Measurements from ENCODE around the gene PPP3CA.

The PPP3CA gene

GRCh38 chr4:101348995-101349800, 1.9 kb upstream of the PPP3CA start:
- TF ChIP-seq PAX5 (IDR thresholded peaks at IDR 0.05; ENCODE audit: insufficient read depth, low read length, severe bottlenecking) (no peak), TAF1 (IDR thresholded peaks at IDR 0.05; ENCODE audit: low read depth, low read length) (no peak), POU2F2 (IDR thresholded peaks at IDR 0.05; ENCODE audit: low read depth, low read length) (no peak), POLR2A (IDR thresholded peaks at IDR 0.05; ENCODE audit: low read depth, low read length) (no peak), SPI1 (IDR thresholded peaks at IDR 0.05; ENCODE audit: low read depth, low read length) (no peak), POLR2AphosphoS5 (IDR thresholded peaks at IDR 0.05; ENCODE audit: low read depth, low read length) (no peak)
- FAIRE-seq, result no peak
- DNase-seq (ENCODE audit: insufficient read length, low spot score), result no peak

- no peak for TF ChIP-seq POLR2A (IDR thresholded peaks at IDR 0.05; ENCODE audit: low read depth, low read length)
- no peak for TF ChIP-seq POLR2AphosphoS5 (IDR thresholded peaks at IDR 0.05; ENCODE audit: low read depth, low read length)
- TF ChIP-seq TAF1 (IDR thresholded peaks at IDR 0.05; ENCODE audit: low read depth, low read length), result no peak
- no peak for TF ChIP-seq POU2F2 (IDR thresholded peaks at IDR 0.05; ENCODE audit: low read depth, low read length)
- FAIRE-seq (peak; percentile 9), DNase-seq (ENCODE audit: insufficient read length, low spot score) (no peak)
These were observed 1.1 kb upstream of the PPP3CA start for GRCh38 chr4:101348367-101348827.

GRCh38 chr4:101347557-101348366, 436 bp upstream of the PPP3CA start:
- TF ChIP-seq POLR2AphosphoS5 (IDR thresholded peaks at IDR 0.05; ENCODE audit: low read depth, low read length), result no peak
- no peak for TF ChIP-seq POU2F2 (IDR thresholded peaks at IDR 0.05; ENCODE audit: low read depth, low read length)
- no peak for TF ChIP-seq TAF1 (IDR thresholded peaks at IDR 0.05; ENCODE audit: low read depth, low read length)
- no peak for TF ChIP-seq POLR2A (IDR thresholded peaks at IDR 0.05; ENCODE audit: low read depth, low read length)
- TF ChIP-seq PAX5 (IDR thresholded peaks at IDR 0.05; ENCODE audit: insufficient read depth, low read length, severe bottlenecking), result no peak
- TF ChIP-seq SPI1 (IDR thresholded peaks at IDR 0.05; ENCODE audit: low read depth, low read length), result no peak
- FAIRE-seq, result peak; percentile 92
- peak; percentile 91 for DNase-seq (ENCODE audit: insufficient read length, low spot score)

- DNase-seq (ENCODE audit: insufficient read length, low spot score), result peak; percentile 34
These were observed 717 bp downstream of the PPP3CA start for GRCh38 chr4:101346351-101347266.

GRCh38 chr4:101345596-101346350, 1.6 kb downstream of the PPP3CA start:
- TF ChIP-seq TAF1 (IDR thresholded peaks at IDR 0.05; ENCODE audit: low read depth, low read length), result no peak
- TF ChIP-seq POU2F2 (IDR thresholded peaks at IDR 0.05; ENCODE audit: low read depth, low read length), result no peak
- DNase-seq (ENCODE audit: insufficient read length, low spot score) (peak; percentile 37), FAIRE-seq (peak; percentile 13)

More at GRCh38 chr4:101346351-101347266, 717 bp downstream of the PPP3CA start:
- FAIRE-seq, result peak; percentile 33
- TF ChIP-seq TAF1 (IDR thresholded peaks at IDR 0.05; ENCODE audit: low read depth, low read length) (no peak), POU2F2 (IDR thresholded peaks at IDR 0.05; ENCODE audit: low read depth, low read length) (no peak), SPI1 (IDR thresholded peaks at IDR 0.05; ENCODE audit: low read depth, low read length) (peak; percentile 67)

GRCh38 chr4:101345271-101345595, 2.1 kb downstream of the PPP3CA start:
- TF ChIP-seq TAF1 (IDR thresholded peaks at IDR 0.05; ENCODE audit: low read depth, low read length) (no peak), POU2F2 (IDR thresholded peaks at IDR 0.05; ENCODE audit: low read depth, low read length) (no peak), PAX5 (IDR thresholded peaks at IDR 0.05; ENCODE audit: insufficient read depth, low read length, severe bottlenecking) (no peak), POLR2A (IDR thresholded peaks at IDR 0.05; ENCODE audit: low read depth, low read length) (no peak), SPI1 (IDR thresholded peaks at IDR 0.05; ENCODE audit: low read depth, low read length) (no peak), POLR2AphosphoS5 (IDR thresholded peaks at IDR 0.05; ENCODE audit: low read depth, low read length) (no peak)
- peak; percentile 85 for FAIRE-seq
- no peak for DNase-seq (ENCODE audit: insufficient read length, low spot score)

GRCh38 chr4:101339332-101339731, 8.0 kb downstream of the PPP3CA start:
- FAIRE-seq (no peak), DNase-seq (ENCODE audit: insufficient read length, low spot score) (no peak)
- no peak for TF ChIP-seq POLR2A (IDR thresholded peaks at IDR 0.05; ENCODE audit: low read depth, low read length)

GRCh38 chr4:101337688-101338087, 9.6 kb downstream of the PPP3CA start:
- FAIRE-seq, result no peak
- no peak for DNase-seq (ENCODE audit: insufficient read length, low spot score)
- TF ChIP-seq SPI1 (IDR thresholded peaks at IDR 0.05; ENCODE audit: low read depth, low read length) (no peak), PAX5 (IDR thresholded peaks at IDR 0.05; ENCODE audit: insufficient read depth, low read length, severe bottlenecking) (no peak), POLR2AphosphoS5 (IDR thresholded peaks at IDR 0.05; ENCODE audit: low read depth, low read length) (no peak), POU2F2 (IDR thresholded peaks at IDR 0.05; ENCODE audit: low read depth, low read length) (no peak), TAF1 (IDR thresholded peaks at IDR 0.05; ENCODE audit: low read depth, low read length) (no peak)
